Inflammatory macrophage (primary cell): Measurements from ENCODE around the gene BRIP1.
"Not testable (repeated sequence)": the region's sequence is repeated elsewhere in the genome, so short reads cannot be mapped to it uniquely, and the experiment has no call there.

Experiments used
- DNase-seq, 2 donors: peaks; one replicate each; pipeline ENCODE4 v3.0.0-alpha.2; 2020 to 2022

Gene BRIP1

DNA sequence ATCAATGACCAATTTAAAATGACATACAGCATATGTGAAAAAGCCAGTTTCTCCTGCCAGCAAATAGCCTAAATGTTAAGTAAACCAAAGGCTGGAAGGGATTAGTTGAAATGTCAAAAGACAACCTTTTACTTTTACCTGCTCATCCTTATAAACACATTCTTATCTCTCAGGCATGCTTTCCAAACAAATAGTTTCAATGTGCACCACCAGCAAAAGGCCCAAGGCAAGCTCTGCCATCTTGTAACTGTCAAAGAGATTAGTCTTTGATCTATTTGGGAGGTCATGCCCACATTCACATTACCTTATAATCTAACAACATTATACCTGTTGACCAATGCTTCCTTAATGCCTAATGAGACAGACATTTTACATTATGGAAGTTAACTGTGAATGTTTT, 140.1 kb downstream of the BRIP1 start:
- DNase-seq = no peak

DNA sequence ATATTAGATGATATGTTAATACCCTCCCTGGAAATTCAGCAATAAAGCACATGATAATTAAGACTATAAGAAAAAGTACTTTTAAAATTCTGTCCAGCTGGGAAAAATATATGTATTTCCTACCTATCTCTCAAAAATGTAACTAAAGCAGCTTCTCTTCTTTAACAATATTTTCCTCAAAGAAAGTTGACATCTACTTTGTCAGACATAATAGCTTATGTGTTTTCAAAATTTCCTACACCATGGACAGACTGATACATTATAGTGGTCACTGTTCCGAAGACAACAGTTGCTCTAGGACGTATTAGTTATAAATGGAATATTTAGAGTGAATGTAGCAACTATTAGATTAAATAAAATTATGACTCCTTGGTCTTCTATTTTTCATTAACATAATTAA, 140.9 kb downstream of the BRIP1 start:
- no peak for DNase-seq

DNA sequence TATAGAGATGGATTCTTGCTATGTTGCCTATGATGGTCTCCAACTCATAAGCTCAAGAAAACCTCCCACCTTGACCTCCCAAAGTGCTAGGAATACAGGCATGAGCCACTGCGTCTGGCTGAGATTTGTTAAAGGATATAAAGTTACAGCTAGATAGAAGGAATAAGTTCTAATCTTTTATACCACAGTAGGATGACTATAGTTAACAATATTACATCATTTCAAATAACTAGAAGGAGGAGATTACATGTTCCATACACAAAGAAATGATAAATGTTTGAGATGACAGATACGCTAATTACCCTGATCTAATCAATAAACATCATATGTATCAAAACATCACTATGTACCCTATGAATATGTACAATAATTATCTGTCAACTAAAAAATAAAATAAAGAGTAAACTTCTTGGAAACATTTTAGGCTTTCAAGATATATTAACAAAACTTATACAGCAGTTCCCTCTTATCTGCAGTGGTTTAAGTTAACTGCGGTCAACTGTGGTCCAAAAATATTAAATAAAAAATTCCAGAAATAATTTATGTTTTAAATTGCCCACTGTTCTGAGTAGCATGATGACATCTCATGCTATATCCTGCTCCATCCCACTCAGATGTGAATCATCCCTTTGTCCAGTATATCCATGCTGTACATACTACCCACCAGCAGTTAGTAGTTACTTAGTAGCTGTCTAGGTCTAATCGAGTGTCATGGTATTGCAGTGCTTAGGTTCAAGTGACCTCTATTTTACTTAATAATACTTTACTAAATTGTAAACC, 143.1 kb downstream of the BRIP1 start:
- DNase-seq = no peak

DNA sequence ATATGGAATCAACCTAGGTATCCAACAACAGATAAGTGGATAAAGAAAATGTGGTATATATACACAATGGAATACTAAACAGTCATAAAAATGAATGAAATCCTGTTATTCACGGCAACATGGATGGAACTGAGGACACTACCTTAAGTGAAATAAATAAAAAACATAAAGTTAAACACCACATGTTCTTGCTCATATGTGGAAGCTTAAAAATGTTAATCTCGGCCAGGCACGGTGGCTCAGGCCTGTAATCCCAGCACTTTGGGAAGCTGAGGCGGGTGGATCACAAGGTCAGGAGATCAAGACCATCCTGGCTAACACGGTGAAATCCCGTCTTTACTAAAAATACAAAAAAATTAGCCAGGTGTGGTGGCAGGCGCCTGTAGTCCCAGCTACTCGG, 144.1 kb downstream of the BRIP1 start:
- DNase-seq = not testable (repeated sequence)

DNA sequence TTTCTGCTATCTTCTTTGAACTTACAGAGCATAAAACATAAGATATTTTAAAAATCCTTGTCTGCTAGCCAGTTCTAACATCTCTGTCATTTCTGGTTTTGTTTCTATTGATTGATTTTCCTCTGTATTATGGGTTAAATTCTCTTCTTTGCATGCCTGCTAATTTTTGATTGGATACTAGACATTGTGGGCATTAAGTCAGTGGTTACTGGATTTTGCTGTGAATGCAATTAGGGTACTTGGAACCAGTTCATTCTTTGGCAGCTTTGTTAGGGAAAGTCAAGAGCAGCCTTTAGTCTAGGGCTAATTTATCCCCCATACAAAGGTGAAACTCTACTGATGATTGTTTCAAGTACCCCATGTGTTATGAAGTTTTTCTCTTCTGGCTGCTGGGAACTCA, 145.3 kb downstream of the BRIP1 start:
- DNase-seq = no peak

DNA sequence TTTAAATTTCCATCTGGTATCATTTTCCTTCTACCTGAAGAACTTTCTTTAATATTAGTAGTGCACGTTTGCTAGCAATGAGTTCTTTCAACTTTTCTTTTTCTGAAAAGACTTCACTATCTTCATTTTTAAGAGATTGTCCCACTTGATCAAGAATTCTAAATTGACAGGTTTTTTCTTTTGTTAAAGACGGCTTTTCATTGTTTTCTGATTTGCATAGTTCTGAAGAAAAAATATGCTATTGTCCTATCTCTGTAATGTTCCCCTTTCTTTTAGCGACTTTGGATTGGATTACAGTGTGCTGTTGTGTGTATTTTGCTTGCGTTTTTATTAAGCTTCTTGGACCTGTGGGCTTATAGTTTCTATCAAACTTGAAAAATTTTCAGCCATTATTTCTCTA, 146.0 kb downstream of the BRIP1 start:
- DNase-seq = no peak

DNA sequence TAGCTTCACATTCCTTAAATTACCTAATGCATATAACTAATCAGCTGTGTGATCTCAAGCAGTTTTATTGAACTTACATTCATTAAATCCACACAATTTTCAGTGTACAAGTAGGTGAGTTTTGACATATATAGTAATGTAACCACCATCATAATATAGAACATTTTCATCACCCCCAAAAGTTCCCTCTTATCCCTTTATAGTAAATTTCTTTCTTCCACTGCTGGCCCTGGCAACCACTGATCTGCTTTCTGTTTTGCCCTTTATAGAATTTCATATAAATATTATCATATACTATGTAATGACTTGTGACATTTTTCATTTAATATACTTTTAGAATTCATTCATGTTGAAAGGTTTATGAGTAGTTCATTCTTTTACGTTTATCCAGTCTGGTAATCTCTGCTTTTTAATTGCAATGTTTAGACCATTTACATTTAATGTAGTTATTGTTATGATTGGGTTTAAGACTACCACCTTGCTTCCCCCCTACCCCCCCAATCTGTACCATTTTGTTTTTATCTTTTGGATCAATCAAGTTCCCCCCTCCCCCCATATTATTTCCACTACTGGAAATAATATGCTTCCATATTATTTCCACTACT, 147.0 kb downstream of the BRIP1 start:
- DNase-seq = no peak

DNA sequence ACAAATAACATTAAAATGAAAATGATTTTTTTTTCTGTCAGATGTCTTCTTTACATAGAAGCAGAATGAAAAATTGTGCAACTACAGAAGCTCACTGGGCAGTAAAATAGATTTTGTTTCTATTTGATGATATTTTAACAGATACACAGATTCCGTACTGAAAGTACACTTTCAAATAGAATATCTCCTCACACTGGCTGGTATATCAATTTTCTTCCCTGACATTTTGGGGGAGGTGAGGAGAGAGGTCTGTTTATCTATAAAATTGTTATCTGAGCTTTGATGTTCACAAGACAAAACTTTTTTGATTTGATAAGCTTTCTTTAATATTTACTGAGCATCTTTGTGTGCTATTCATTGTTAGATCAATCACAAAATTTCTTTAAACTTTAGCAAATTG, 148.0 kb downstream of the BRIP1 start:
- DNase-seq = no peak

DNA sequence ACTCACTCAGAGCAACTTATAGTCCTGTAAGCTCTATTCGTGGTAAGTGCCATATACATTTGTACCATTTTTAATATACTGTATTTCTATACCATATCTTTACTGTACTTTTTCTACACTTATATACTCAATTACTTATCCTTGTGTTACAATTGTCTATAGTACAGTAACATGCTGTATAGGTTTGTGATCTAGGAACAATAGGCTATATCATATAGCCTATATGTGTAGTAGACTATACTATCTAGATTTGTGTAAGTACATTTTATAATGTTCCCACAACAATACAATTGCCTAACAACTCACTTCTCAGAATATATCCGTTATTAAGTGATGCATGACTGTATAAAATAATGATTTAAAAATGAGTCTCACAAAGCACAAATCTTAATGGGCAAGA, 149.0 kb downstream of the BRIP1 start:
- no peak for DNase-seq

DNA sequence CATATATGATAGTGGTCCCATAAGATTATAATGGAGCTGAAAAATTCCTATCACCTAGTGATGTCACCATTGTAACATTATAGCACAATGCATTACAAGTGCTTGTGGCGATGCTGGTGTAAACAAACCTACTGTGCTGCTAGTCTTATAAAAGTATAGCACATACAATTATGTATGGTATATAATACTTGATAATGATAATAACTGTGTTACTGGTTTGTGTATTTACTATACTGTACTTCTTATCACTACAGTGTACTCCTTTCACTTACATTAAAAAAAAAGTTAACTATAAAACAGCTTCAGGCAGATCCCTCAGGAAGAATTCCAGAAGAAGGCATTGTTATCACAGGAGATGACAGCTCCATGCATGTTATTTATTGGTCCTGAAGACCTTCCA, 150.3 kb downstream of the BRIP1 start:
- DNase-seq = no peak

DNA sequence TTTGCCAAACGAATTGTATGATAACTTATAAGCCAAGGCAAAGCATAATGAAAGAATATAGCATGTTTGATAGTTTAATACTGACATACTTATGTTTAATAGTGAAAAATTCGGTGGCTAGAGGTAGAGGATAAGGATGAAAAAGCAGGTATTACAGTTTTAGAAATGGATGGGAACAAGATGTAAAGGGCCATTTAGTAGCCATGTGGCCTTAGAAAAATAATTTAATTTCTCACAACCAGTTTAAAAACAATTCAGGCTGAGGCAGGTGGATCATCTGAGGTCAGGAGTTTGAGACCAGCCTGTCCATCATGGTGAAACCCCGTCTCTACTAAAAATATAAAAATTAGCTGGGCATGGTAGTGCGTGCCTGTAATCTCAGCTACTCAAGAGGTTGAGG, 152.8 kb downstream of the BRIP1 start:
- DNase-seq = no peak

DNA sequence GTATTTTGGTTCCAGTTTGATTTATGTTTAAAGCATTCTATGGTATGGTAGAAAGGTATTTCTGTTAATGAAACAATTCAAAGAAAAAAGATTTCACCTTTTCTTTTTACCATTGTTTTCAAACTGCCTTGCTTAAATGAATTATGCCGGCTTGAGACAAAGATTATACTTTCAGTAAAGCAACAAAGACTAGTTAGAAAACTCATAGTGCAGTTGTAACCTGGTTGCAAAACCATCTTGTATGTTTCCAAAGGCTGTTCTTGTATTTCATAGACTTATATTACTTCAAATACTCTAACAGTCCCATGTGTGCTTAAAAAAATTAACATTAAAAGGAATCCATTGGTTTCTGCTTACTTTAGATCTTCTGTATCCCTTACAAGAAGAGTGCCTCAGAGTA, 153.8 kb downstream of the BRIP1 start:
- no peak for DNase-seq

DNA sequence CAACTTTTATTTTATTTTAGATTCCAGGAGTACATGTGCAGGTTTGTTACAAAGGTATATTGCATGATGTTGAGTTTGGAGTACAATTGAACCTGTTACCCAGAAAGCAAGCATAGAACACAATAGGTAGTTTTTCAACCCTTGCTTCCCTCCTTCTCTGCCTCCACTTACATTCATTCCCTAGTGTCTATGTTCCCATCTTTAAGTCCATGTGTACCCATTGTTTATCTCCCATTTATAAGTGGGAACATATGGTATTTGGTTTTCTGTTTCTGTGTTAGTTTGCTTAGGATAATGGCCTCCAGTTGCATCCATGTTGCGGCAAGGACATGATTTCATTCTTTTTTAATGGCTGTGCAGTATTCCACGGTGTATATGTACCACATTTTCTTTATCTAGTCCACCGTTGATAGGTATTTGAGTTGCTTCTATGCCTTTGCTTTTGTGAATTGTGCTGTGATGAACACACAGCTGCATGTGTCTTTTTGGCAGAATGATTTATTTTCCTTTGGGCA, 158.3 kb downstream of the BRIP1 start:
- DNase-seq = no peak

DNA sequence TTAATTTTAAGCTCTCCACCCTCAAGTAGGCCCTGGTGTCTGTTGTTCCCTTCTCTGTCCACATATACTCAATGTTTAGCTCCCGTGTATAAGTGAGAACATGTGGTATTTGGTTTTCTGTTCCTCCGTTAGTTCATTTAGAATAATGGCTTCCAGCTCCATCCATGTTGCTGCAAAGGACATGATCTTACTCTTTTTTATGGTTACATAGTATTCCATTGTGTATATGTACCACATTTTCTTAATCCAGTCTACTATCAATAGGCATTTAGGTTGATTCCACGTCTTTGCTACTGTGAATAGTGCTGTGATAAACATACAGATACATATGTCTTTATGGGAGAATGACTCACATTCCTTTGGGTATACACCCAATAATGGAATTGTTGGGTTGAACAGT, 160.9 kb downstream of the BRIP1 start:
- DNase-seq = no peak

DNA sequence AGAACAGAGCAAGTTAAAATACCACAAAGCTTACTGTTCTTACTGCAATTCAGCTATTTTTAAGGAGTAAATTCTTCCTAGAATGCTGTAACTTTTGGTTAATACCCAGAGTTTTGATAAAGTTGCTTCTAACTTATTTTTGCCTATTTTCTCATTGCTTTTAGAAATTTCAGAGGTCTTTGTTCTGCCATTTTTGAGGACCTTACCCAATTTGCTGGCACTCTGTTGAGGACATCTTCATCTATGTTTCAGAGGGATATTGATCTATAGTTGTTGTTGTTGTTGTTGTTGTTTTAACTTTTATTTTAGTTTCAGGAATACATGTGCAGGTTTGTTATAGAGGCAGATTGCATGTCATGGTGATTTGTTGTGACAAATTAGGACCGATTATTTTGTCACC, 161.3 kb downstream of the BRIP1 start:
- DNase-seq = no peak

DNA sequence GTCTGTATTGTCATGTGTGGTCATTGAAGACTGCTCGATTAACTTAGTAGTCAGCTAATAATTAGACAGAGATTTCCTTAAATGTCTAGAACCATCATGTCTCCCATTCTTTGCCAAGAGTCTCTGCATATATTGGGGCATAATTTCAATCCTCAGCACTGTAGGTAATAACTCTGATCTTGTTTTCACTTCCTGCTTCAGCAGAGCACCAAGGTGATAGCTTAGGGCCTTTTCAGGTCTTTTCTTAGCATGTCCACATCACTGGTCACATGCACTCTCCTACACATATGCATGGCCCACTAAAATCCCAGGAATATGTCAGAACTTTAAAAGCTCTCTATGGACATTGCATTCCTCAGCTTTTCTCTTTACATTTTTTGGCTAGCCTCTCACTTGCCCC, 162.0 kb downstream of the BRIP1 start:
- no peak for DNase-seq

DNA sequence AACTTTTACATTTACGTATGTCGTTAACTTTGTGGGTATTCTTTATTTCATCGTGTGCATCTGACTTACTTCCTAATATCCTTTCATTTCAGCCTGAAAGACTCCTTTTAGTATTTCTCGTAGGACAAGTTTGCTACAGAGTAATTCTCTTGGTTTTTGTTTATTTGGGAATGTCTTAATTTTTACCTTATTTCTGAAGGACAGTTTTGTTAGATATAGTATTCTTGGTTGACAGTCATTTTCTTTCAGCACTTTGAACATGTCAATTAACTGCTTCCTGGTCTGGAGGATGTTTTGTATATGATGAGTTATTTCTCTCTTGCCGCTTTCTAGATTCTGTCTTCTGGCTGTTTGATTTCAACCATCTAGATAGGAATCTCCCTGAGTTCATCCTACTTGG, 163.1 kb downstream of the BRIP1 start:
- DNase-seq = no peak

DNA sequence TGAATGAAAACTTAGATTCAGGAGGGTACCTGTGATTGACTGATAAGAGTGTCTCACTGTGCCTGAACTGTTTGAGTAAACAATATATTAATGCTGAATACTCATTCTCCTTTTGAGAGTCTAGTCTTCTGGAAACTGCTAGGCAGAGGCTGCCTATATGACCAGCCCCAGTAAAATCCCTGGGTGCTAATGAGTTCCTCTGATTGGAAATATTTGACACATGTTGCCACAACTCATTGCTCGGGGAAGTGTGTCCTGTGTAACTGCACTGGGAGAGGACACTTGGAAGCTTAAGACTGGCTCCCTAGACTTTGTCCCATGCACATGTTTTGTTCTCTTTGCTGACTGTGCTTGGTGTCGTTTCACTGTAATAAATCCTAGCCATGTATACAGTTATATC, 163.6 kb downstream of the BRIP1 start:
- no peak for DNase-seq

DNA sequence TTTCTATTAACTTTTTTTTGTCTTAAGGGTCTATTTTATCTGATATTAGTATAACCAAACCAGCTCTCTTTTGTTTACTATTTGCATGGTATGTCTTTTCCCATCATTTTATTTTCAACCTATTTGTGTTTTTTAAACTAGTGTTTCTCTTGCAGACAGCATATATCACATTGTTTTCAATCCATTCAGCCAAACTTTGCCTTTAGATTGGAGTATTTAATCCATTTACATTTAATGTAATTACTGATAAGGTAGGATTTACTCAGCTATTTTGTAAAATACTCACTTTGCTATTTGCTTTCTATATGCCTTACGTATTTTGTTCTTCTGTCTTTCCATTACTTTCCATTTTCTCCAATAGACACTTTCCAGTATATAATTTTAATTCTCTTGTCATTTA, 164.3 kb downstream of the BRIP1 start:
- no peak for DNase-seq

DNA sequence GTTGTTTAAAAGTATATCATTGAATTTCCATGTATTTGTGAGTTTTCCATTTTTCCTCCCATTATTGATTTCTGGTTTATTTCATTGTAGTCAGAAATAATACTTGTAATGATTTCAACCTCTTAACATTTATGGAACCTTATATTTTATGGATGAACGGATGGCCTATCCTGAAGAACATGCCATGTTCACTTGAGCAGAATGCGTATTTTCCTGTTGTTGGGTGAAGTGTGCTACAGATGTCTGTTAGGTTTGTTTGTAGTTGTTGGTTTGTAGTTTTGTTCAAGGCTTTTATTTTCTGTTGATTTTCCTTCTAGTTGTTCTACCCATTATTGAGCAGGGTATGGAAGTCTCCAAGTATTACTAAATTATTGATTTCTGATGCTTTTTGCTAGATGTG, 165.1 kb downstream of the BRIP1 start:
- no peak for DNase-seq

DNA sequence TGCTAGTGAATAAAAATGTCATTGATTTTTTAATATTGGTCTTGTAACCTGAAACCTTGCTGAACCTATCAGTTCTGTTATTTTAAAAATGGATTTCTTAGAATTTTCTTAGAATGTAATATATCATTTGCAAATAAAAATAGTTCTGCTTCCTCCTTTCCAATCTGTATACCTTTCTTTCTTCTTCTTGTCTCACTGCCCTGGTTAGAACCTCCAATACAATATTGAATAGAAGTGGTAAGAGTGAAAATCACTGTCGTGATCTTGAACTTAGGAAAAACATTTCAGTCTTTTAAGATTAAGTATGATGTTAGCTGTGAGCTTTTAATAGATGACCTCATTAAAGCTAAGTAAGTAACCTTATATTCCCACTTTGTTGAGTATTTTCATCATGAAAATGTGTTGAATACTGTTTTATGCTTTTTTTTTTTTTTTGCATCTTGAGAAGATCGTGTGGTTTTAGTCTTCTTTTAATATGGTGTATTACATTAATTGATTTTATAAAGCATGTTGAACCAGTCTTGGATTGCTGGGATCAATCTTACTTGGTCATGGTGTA, 167.5 kb downstream of the BRIP1 start:
- no peak for DNase-seq

DNA sequence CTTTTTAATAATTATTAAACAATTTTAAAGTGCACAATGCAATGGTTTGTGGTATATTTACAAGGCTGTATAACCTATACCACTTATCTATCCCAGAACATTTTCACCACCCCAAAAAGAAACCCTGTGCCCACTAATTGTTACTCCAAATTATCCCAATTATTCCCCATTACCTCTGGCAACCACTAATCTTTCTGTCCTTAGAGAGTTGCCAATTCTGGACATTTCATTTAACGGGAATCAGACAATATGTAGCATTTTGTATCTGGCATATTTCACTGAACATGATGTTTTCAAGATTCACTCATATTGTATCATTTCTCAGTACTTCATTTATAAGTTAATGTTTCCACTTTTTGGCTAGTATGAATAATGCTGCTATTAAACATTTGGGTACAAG, 169.2 kb downstream of the BRIP1 start:
- DNase-seq = no peak

DNA sequence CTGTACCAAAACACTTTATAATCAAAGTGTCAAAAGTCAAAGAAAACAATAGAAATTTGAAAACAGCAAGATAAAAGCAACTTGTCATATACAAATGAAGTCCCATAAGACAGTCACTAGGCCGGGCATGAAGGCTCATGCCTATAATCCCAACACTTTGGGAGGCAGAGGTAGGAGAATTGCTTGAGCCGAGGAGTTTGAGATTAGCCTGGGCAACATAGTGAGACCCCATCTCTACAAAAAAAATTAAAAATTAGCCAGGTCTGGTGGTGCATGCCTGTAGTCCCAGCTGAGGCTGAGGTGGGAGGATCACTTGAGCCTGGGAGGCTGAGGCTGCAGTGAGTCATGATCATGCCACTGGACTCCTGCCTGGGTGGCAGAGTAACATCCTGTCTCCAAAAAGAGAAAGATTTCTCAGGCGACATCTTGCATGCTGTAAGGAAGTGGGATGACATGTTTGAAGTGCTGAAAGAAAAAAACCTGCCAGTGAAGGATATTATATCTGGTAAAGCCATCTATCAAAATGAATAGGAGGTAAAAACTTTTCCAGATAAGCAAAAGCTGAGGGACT, 173.6 kb downstream of the BRIP1 start:
- peak; percentile 38 to 71 for DNase-seq

DNA sequence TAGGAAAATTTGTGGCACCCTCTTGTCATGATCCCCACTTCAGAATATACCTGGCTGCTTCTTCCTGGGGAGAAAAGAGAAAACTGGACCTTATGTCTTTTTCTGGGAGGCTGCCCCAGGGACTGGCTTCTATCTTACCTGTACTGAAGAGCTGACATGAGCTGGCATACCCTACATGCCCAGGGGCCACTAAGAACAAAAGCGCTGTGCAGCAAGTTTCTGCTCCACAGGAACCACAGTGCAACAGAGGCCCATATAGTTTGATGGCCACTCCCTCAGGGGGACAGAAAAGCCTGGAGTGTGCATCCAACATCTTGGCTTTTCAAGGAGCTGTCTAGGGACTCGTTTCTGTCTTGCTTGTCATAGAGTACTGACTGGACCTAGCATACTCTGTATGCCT, 175.6 kb downstream of the BRIP1 start:
- DNase-seq = no peak
